ENCODE data around the gene TMEM218. TPM values are rescaled to one million over a fixed set of nuclear protein-coding genes. Genes with fewer than 3 reads are reported as not detected.

TMEM218 gene
- total RNA-seq, 4 donors from 2014 or later = 2.6 to 18.2 (median 10.6) TPM

DNA sequence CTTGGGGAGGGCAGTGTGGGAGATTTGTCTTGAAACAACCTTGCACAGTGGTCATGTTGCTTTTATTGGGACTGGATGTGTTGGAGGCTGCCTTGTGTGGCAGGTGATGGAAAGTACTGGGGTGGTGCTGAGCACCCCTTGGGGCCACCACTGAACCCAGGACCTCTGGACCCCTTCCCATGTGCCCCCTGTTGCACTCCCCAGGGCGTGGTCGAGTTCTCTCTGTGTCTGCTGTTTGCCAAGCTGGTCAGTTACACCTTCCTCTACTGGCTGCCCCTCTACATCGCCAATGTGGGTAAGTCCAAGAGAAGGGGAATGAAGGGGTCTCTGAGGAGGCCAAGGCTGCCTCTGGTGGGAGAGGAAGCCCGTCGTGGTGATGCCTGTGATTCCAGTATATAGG, 29.4 kb downstream of the TMEM218 start:
- Histone ChIP-seq H3K4me3 (no peak overlapping the region), H3K27me3 (no peaks in the 10 kb centered on the region), H3K4me1 (no peaks in the 10 kb centered on the region), H3K36me3 (no peaks in the 10 kb centered on the region), H3K9me3 (no peaks in the 10 kb centered on the region), H3K27ac (no peak overlapping the region)
- DNase-seq = no peak
- 77% methylated on average over 5 of the region's 5 CpGs; no CpG with 5 or more reads in 1 of the 2 donors for WGBS, 2 donors (ENCODE audit: low coverage in 1 of 2)
- no peak for TF ChIP-seq POLR2A (IDR thresholded peaks at IDR 0.05)
- TF ChIP-seq, protein P1, sequence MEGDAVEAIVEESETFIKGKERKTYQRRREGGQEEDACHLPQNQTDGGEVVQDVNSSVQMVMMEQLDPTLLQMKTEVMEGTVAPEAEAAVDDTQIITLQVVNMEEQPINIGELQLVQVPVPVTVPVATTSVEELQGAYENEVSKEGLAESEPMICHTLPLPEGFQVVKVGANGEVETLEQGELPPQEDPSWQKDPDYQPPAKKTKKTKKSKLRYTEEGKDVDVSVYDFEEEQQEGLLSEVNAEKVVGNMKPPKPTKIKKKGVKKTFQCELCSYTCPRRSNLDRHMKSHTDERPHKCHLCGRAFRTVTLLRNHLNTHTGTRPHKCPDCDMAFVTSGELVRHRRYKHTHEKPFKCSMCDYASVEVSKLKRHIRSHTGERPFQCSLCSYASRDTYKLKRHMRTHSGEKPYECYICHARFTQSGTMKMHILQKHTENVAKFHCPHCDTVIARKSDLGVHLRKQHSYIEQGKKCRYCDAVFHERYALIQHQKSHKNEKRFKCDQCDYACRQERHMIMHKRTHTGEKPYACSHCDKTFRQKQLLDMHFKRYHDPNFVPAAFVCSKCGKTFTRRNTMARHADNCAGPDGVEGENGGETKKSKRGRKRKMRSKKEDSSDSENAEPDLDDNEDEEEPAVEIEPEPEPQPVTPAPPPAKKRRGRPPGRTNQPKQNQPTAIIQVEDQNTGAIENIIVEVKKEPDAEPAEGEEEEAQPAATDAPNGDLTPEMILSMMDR (IDR thresholded peaks at IDR 0.05) = no peak
- no peak for TF ChIP-seq POLR2AphosphoS5 (IDR thresholded peaks at IDR 0.05)
- TF ChIP-seq EP300 (IDR thresholded peaks at IDR 0.05; ENCODE audit: low read depth) = no peak
- in situ Hi-C loops (cut with MboI; ENCODE audit: low pct_ligation_motif_present in 1 of 4, low pct_unique_long_range_greater_than_20kb in 1 of 4, low sequenced_read_pairs in 3 of 4) (loop anchor here in 1 of 4 donors (10.0 kb wide), 1 partner anchor 63 kb away; no protein-coding TSS in a partner anchor), intact Hi-C loops (cut with DNase I; ENCODE audit: low total_unique reads) (no loop called here)

GRCh38 chr11:125081098-125081798, 30.2 kb downstream of the TMEM218 start:
- in situ Hi-C loops (cut with MboI; ENCODE audit: low pct_ligation_motif_present in 1 of 4, low pct_unique_long_range_greater_than_20kb in 1 of 4, low sequenced_read_pairs in 3 of 4) = loop anchor here in 1 of 4 donors (10.0 kb wide), 1 partner anchor 64 kb away; no protein-coding TSS in a partner anchor
- TF ChIP-seq POLR2AphosphoS5 (IDR thresholded peaks at IDR 0.05) = no peak
- TF ChIP-seq, protein P1 (IDR thresholded peaks at IDR 0.05) = no peak
- TF ChIP-seq POLR2A (IDR thresholded peaks at IDR 0.05) = no peak
- TF ChIP-seq EP300 (IDR thresholded peaks at IDR 0.05; ENCODE audit: low read depth) = no peak
- no peak overlapping the region for H3K27ac ChIP-seq
- no peaks in the 10 kb centered on the region for H3K4me1 ChIP-seq
- intact Hi-C loops (cut with DNase I; ENCODE audit: low total_unique reads) = no loop called here
- H3K4me3 ChIP-seq = no peak overlapping the region
- H3K36me3 ChIP-seq = no peaks in the 10 kb centered on the region
- WGBS, 2 donors (ENCODE audit: low coverage in 1 of 2) = 33 to 75% methylated on average over 1 to 10 of the region's 14 CpGs
- no peak for DNase-seq
- H3K9me3 ChIP-seq = no peaks in the 10 kb centered on the region
- no peaks in the 10 kb centered on the region for H3K27me3 ChIP-seq

DNA sequence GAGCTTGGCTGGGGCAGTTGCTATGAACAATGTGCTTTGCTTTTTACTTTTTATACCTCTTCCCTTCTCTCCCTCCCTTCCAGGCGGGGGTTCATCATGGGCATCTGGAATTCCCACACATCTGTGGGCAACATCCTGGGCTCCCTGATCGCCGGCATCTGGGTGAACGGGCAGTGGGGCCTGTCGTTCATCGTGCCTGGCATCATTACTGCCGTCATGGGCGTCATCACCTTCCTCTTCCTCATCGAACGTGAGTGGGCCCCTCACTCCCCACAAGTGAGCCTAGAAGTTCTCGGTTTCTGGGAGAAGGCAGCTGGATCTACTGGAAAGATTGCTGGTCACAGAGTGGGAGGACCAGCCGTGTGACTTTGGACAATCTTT, 30.9 kb downstream of the TMEM218 start:
- no peaks in the 10 kb centered on the region for H3K27me3 ChIP-seq
- H3K4me3 ChIP-seq = no peak overlapping the region
- H3K9me3 ChIP-seq = no peaks in the 10 kb centered on the region
- no peaks in the 10 kb centered on the region for H3K4me1 ChIP-seq
- in situ Hi-C loops (cut with MboI; ENCODE audit: low pct_ligation_motif_present in 1 of 4, low pct_unique_long_range_greater_than_20kb in 1 of 4, low sequenced_read_pairs in 3 of 4) = loop anchor here in 1 of 4 donors (10.0 kb wide), 1 partner anchor 64 kb away; no protein-coding TSS in a partner anchor
- H3K36me3 ChIP-seq = no peaks in the 10 kb centered on the region
- no peak for DNase-seq
- H3K27ac ChIP-seq = no peak overlapping the region
- 85% methylated on average over 2 to 12 of the region's 12 CpGs for WGBS, 2 donors (ENCODE audit: low coverage in 1 of 2)
- TF ChIP-seq, protein P1 (IDR thresholded peaks at IDR 0.05) = no peak
- intact Hi-C loops (cut with DNase I; ENCODE audit: low total_unique reads) = no loop called here

GRCh38 chr11:125079878-125080530, 31.4 kb downstream of the TMEM218 start:
- H3K27me3 ChIP-seq = no peaks in the 10 kb centered on the region
- H3K27ac ChIP-seq = no peak overlapping the region
- no peaks in the 10 kb centered on the region for H3K4me1 ChIP-seq
- no peak for TF ChIP-seq EP300 (IDR thresholded peaks at IDR 0.05; ENCODE audit: low read depth)
- TF ChIP-seq, protein P1 (IDR thresholded peaks at IDR 0.05) = no peak
- 83 to 86% methylated on average over 1 to 12 of the region's 12 CpGs for WGBS, 2 donors (ENCODE audit: low coverage in 1 of 2)
- no peaks in the 10 kb centered on the region for H3K36me3 ChIP-seq
- in situ Hi-C loops (cut with MboI; ENCODE audit: low pct_ligation_motif_present in 1 of 4, low pct_unique_long_range_greater_than_20kb in 1 of 4, low sequenced_read_pairs in 3 of 4) (loop anchor here in 1 of 4 donors (10.0 kb wide), 1 partner anchor 65 kb away; no protein-coding TSS in a partner anchor), intact Hi-C loops (cut with DNase I; ENCODE audit: low total_unique reads) (no loop called here)
- no peak for DNase-seq
- no peaks in the 10 kb centered on the region for H3K9me3 ChIP-seq
- no peak overlapping the region for H3K4me3 ChIP-seq

All from transverse colon (tissue), 4 donors.